Measurements from ENCODE around the gene WDR11. TPM values are rescaled to one million over a fixed set of nuclear protein-coding genes. Genes with fewer than 3 reads are reported as not detected.

WDR11 gene
- total RNA-seq, 2 donors from 2014 or later, result 79.6 to 96.1 TPM

- H3K36me3 Mint-ChIP-seq (ENCODE audit: low read depth), result no peaks in the 10 kb centered on the region
- no peak overlapping the region for H3K27ac Mint-ChIP-seq
- TF ChIP-seq CTCF (conservative IDR thresholded peaks at IDR 0.05), result peak; percentile 63
- Histone ChIP-seq H3K27ac (ENCODE audit: low read depth, low read length) (no peak overlapping the region), H3K4me1 (ENCODE audit: control insufficient read depth, insufficient read depth, low read length) (no peaks in the 10 kb centered on the region), H3K9ac (ENCODE audit: extremely low read depth, low read length, poor library complexity, severe bottlenecking) (no peak overlapping the region), H3K36me3 (ENCODE audit: control insufficient read depth, insufficient read depth, low read length) (no peaks in the 10 kb centered on the region), H3K9me3 (ENCODE audit: control insufficient read depth, low read length) (peaks cover 4% of the 10 kb centered on the region), H3K27me3 (ENCODE audit: control insufficient read depth, insufficient read depth, low read length, poor library complexity, severe bottlenecking) (no peaks in the 10 kb centered on the region), H3K4me3 (ENCODE audit: low read length) (no peak overlapping the region)
- H3K4me3 Mint-ChIP-seq, result no peak overlapping the region
- peaks cover 13% of the 10 kb centered on the region for H3K9me3 Mint-ChIP-seq
- WGBS, 2 experiments (ENCODE audit: insufficient coverage in 1 of 2, insufficient read length in 1 of 2), result 64 to 80% methylated on average over 8 to 13 of the region's 13 CpGs
- DNase-seq, result peak; percentile 78
- peaks cover 9% of the 10 kb centered on the region for H3K4me1 Mint-ChIP-seq
- peaks cover 11% of the 10 kb centered on the region for H3K27me3 Mint-ChIP-seq (ENCODE audit: insufficient read depth)
These were observed 89.2 kb downstream of the WDR11 start for GRCh38 chr10:120940299-120940900.

- H3K27me3 Mint-ChIP-seq (ENCODE audit: insufficient read depth), result peaks cover 14% of the 10 kb centered on the region
- DNase-seq, result no peak
- H3K4me1 ChIP-seq (ENCODE audit: control insufficient read depth, insufficient read depth, low read length), result no peaks in the 10 kb centered on the region
- H3K9me3 Mint-ChIP-seq, result peaks cover 13% of the 10 kb centered on the region
- H3K4me3 ChIP-seq (ENCODE audit: low read length), result no peak overlapping the region
- WGBS, 2 experiments (ENCODE audit: insufficient coverage in 1 of 2, insufficient read length in 1 of 2), result 91 to 100% methylated on average over 2 to 5 of the region's 5 CpGs
- peaks cover 9% of the 10 kb centered on the region for H3K4me1 Mint-ChIP-seq
- no peak for TF ChIP-seq CTCF (conservative IDR thresholded peaks at IDR 0.05)
- no peaks in the 10 kb centered on the region for H3K9me3 ChIP-seq (ENCODE audit: control insufficient read depth, low read length)
- H3K36me3 ChIP-seq (ENCODE audit: control insufficient read depth, insufficient read depth, low read length), result no peaks in the 10 kb centered on the region
- H3K27ac ChIP-seq (ENCODE audit: low read depth, low read length), result no peak overlapping the region
- no peaks in the 10 kb centered on the region for H3K36me3 Mint-ChIP-seq (ENCODE audit: low read depth)
- no peak overlapping the region for H3K27ac Mint-ChIP-seq
- H3K4me3 Mint-ChIP-seq, result no peak overlapping the region
- H3K9ac ChIP-seq (ENCODE audit: extremely low read depth, low read length, poor library complexity, severe bottlenecking), result no peak overlapping the region
- H3K27me3 ChIP-seq (ENCODE audit: control insufficient read depth, insufficient read depth, low read length, poor library complexity, severe bottlenecking), result peaks cover 4% of the 10 kb centered on the region
These were observed 90.3 kb downstream of the WDR11 start for GRCh38 chr10:120941501-120941900.

- peak; percentile 96 for DNase-seq
- no peaks in the 10 kb centered on the region for H3K36me3 Mint-ChIP-seq (ENCODE audit: low read depth)
- H3K36me3 ChIP-seq (ENCODE audit: control insufficient read depth, insufficient read depth, low read length), result no peaks in the 10 kb centered on the region
- H3K4me1 ChIP-seq (ENCODE audit: control insufficient read depth, insufficient read depth, low read length), result no peaks in the 10 kb centered on the region
- peak; percentile 96 for TF ChIP-seq CTCF (conservative IDR thresholded peaks at IDR 0.05)
- no peak overlapping the region for H3K4me3 Mint-ChIP-seq
- H3K9ac ChIP-seq (ENCODE audit: extremely low read depth, low read length, poor library complexity, severe bottlenecking), result no peak overlapping the region
- 0 to 29% methylated on average over 2 to 23 of the region's 23 CpGs for WGBS, 2 experiments (ENCODE audit: insufficient coverage in 1 of 2, insufficient read length in 1 of 2)
- peaks cover 3% of the 10 kb centered on the region for H3K9me3 Mint-ChIP-seq
- H3K27me3 ChIP-seq (ENCODE audit: control insufficient read depth, insufficient read depth, low read length, poor library complexity, severe bottlenecking), result peaks cover 4% of the 10 kb centered on the region
- H3K4me3 ChIP-seq (ENCODE audit: low read length), result no peak overlapping the region
- no peak overlapping the region for H3K27ac Mint-ChIP-seq
- H3K27me3 Mint-ChIP-seq (ENCODE audit: insufficient read depth), result peaks cover 22% of the 10 kb centered on the region
- H3K9me3 ChIP-seq (ENCODE audit: control insufficient read depth, low read length), result no peaks in the 10 kb centered on the region
- H3K27ac ChIP-seq (ENCODE audit: low read depth, low read length), result no peak overlapping the region
- H3K4me1 Mint-ChIP-seq, result peaks cover 9% of the 10 kb centered on the region
These were observed 91.7 kb downstream of the WDR11 start for GRCh38 chr10:120942806-120943413.

All from endodermal cell (in vitro differentiated cells).